Measurements from ENCODE around the gene SCD5. TPM values are rescaled to one million over a fixed set of nuclear protein-coding genes. Genes with fewer than 3 reads are reported as not detected.

The SCD5 gene
- total RNA-seq, 1 donor from 2014 or later: 0.25 TPM

DNA sequence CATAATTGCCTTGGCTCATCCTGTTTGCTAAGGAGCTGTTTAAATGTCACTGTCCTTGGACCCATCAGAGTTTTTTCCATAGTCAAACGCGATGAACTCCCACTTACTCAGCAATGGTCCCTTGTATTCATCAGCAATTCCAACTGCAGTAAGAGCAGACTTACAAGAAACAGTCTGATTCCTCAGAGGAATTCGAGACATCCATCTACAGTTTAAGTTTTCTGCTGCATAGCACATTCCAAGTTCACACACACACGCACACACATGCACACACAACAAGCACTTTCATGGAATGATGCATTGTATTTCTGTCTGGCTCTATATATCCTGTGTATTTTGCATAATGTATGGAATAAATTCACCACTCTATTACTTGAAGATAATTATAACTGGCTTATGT lies 204.1 kb downstream of the SCD5 start:
- intact Hi-C loops (cut with micrococcal nuclease): no loop called here

DNA sequence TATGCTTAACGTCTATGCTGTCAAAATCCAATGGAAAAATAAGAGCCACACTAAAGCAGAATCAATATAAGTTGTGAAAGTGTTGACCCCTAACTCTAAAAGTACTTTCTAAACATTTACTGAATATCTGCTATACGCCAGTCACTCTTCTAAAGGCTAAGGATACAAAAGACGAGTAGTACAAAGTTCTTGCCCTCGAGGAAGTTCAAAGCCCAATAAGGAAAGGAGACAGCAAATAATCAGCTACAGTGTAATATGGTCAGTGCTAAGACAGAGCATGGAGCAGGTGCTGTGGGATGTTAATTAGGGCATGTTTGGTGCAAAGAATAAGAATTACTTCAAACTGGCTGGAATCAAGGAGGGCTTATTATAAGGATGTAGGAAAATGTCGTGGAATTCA lies 205.2 kb downstream of the SCD5 start:
- intact Hi-C loops (cut with micrococcal nuclease): no loop called here

DNA sequence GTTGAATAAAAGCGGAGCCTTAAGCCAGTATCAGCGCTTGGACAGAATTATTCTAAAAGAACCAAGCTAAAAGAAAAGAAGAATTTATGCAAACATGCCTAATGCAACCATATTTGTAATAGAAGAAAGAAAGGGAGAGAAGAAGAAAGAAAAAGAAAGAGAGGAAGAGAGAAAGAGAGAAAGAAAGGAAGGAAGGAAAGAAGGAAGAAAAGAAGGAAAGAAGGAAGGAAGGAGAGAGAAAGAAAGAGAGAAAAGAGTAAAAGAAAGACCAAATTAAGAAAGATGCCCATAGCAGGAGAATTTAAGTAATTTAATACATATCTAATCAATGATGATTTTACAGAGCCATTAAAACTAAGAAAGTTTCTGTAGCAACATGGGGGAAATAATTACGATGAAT lies 206.0 kb downstream of the SCD5 start:
- intact Hi-C loops (cut with micrococcal nuclease): no loop called here

GRCh38 chr4:82591592-82591991 lies 207.0 kb downstream of the SCD5 start:
- intact Hi-C loops (cut with micrococcal nuclease): no loop called here

- intact Hi-C loops (cut with micrococcal nuclease): no loop called here
Measured at GRCh38 chr4:82589756-82590155, 208.8 kb downstream of the SCD5 start.

- intact Hi-C loops (cut with micrococcal nuclease): no loop called here
Measured at GRCh38 chr4:82588771-82589270, 209.8 kb downstream of the SCD5 start.

DNA sequence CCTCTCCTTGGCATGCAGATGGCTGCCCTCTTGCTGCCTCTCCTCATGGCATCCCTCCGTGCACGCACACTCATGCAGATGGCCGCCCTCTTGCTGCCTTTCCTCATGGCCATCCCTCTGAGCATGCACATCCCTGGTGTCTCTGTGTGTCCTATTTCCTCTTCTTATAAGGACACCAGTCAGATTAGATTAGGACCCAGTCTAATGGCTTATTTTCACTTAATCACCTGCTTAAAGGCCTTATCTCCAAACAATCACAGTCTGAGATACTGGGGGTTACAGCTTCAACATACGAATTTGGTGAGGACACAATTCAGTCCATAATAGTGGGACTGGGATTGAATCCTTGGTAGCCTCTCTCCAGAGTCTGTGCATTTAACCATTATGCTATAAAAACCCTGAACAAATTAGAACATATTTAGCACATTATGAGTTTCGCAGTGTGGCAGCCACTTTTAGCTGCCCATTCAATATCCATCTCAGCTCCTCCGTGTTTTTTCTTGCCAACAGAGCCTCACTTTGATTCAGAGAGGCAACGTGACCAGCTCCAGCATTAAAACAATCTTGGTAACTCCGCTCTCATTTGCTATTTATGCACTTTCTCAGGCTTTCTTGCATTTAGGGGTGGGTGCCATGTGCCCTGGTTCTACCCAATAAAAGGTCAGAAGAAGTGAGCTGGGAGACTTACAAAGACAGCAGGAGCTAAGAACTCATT lies 210.6 kb downstream of the SCD5 start:
- intact Hi-C loops (cut with micrococcal nuclease): no loop called here

- intact Hi-C loops (cut with micrococcal nuclease): no loop called here
Measured at GRCh38 chr4:82585690-82586435, 212.7 kb downstream of the SCD5 start.

DNA sequence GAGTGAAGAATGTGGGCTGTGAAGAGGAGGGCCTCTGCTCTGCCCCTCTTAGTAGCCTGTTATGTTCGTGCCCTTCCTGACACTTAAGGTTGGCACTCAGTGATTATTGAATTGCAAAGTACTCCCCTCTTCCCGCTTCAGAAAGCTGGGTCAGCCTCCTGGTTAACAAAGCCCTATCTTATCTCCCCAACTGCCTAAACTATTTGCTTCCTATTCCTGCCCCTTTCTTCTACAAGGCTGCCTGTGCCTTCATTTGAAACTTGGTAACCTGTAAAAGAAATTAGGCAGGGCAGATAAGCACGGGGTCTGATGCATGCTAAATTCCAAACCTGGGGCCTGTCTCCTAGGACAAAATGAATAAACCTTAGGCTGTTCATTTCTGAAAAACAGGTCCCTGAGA lies 213.7 kb downstream of the SCD5 start:
- intact Hi-C loops (cut with micrococcal nuclease): no loop called here

GRCh38 chr4:82583897-82584587 lies 214.6 kb downstream of the SCD5 start:
- intact Hi-C loops (cut with micrococcal nuclease): no loop called here

DNA sequence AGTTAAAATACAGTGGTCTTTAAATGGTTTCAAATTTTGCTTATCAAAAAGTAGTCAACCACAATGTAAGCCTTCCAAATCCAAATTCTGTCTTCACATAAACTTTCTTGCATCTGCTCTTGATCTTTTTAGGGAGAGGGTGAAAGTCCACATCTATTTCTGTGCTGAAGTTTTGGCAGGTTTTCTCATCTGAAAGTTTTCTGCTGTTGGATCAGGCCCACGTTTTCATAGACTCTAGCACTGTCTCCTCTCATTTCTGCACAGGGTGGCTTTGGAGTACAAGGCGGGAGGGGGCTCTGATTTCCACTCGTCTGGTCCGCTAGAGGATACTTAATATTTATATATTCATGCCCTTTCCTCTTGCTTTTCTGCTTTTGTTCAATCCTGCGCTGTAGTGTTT lies 218.7 kb downstream of the SCD5 start:
- intact Hi-C loops (cut with micrococcal nuclease): no loop called here

Other genes starting within 250 kb of the SCD5 start
- gene TMEM150C, start 236.8 kb downstream of the SCD5 start, total RNA-seq: not detected in 2 replicates
- 174 TPM in 2 replicates for gene SEC31A, start 92.4 kb upstream of the SCD5 start, total RNA-seq
- 1.3 and 1.8 TPM in 2 replicates for gene THAP9, start 101.9 kb upstream of the SCD5 start, total RNA-seq
- 30.1 and 30.4 TPM in 2 replicates for gene LIN54, start 212.0 kb upstream of the SCD5 start, total RNA-seq
- 30.3 and 33.1 TPM in 2 replicates for gene COPS4, start 236.4 kb upstream of the SCD5 start, total RNA-seq

Data from T-helper 1 cell treated with Interleukin-12 subunit alpha and Interleukin-12 subunit beta and Interleukin-4 antibody, amounts not matched to agents 30 ng/mL and 1 ng/mL, for 36 hours (primary cell).